Peyer's patch (tissue), 4 donors: ENCODE measurements around the gene MTUS2.

Source experiments
- CTCF ChIP-seq, 6 experiments: fragments of 450-650 bp in 4 of 6; fragments of 200-600 bp in 2 of 6; sonication (generic) in 1 of 6; IDR thresholded peaks; one replicate each; pipeline ENCODE4 v1.5.1; 2017 to 2019; ENCODE audit warnings: antibody characterized with exemption in 6 of 6, mild to moderate bottlenecking in 3 of 6, moderate library complexity in 1 of 6
- POLR2A ChIP-seq, 2 donors: fragments of 450-650 bp; IDR thresholded peaks; one replicate each; pipeline ENCODE4 v1.5.1; 2017; ENCODE audit warnings: antibody characterized with exemption in 2 of 2, mild to moderate bottlenecking in 2 of 2, moderate library complexity in 2 of 2

GRCh38 chr13:29379281-29379680, 559.1 kb downstream of the MTUS2 start:
- TF ChIP-seq CTCF (IDR thresholded peaks at IDR 0.05) (no peak), POLR2A (IDR thresholded peaks at IDR 0.05) (no peak)
